HG03354 (cell line): ENCODE measurements around the gene HS6ST3.
"Not testable (repeated sequence)": the region's sequence is repeated elsewhere in the genome, so short reads cannot be mapped to it uniquely, and the experiment has no call there.

ENCODE experiments used
- ATAC-seq: cut with Tn5 transposase; IDR thresholded peaks from one replicate; pipeline ENCODE4 v1.9.1; 2021; ENCODE audit warnings: mild to moderate bottlenecking; ENCODE audit not compliant: unreplicated experiment, poor library complexity, severe bottlenecking

HS6ST3 gene

GRCh38 chr13:96751089-96751488, 661.2 kb downstream of the HS6ST3 start:
- ATAC-seq, result no peak

GRCh38 chr13:96762876-96763275, 673.0 kb downstream of the HS6ST3 start:
- no peak for ATAC-seq

- no peak for ATAC-seq
Observed at GRCh38 chr13:96766306-96766705, 676.4 kb downstream of the HS6ST3 start.

GRCh38 chr13:96768524-96768923, 678.6 kb downstream of the HS6ST3 start:
- ATAC-seq, result no peak

GRCh38 chr13:96769874-96770273, 680.0 kb downstream of the HS6ST3 start:
- no peak for ATAC-seq

- peak; percentile 95 for ATAC-seq
Observed at GRCh38 chr13:96771486-96772367, 681.8 kb downstream of the HS6ST3 start.

GRCh38 chr13:96772426-96772825, 682.5 kb downstream of the HS6ST3 start:
- ATAC-seq, result no peak

GRCh38 chr13:96778302-96778701, 688.4 kb downstream of the HS6ST3 start:
- not testable (repeated sequence) for ATAC-seq

- ATAC-seq, result no peak
Observed at GRCh38 chr13:96779691-96780090, 689.8 kb downstream of the HS6ST3 start.

GRCh38 chr13:96780105-96780504, 690.2 kb downstream of the HS6ST3 start:
- ATAC-seq, result no peak

- no peak for ATAC-seq
Observed at GRCh38 chr13:96781141-96781540, 691.2 kb downstream of the HS6ST3 start.

- no peak for ATAC-seq
Observed at GRCh38 chr13:96782186-96782585, 692.3 kb downstream of the HS6ST3 start.

GRCh38 chr13:96783057-96783456, 693.1 kb downstream of the HS6ST3 start:
- no peak for ATAC-seq

- no peak for ATAC-seq
Observed at GRCh38 chr13:96783511-96783910, 693.6 kb downstream of the HS6ST3 start.

GRCh38 chr13:96785986-96786385, 696.1 kb downstream of the HS6ST3 start:
- ATAC-seq, result no peak

GRCh38 chr13:96792188-96792587, 702.3 kb downstream of the HS6ST3 start:
- ATAC-seq, result no peak

GRCh38 chr13:96792736-96793403, 703.0 kb downstream of the HS6ST3 start:
- ATAC-seq, result no peak

- no peak for ATAC-seq
Observed at GRCh38 chr13:96793404-96793755, 703.5 kb downstream of the HS6ST3 start.

GRCh38 chr13:96794669-96795068, 704.8 kb downstream of the HS6ST3 start:
- ATAC-seq, result no peak

GRCh38 chr13:96795670-96796069, 705.8 kb downstream of the HS6ST3 start:
- no peak for ATAC-seq

- no peak for ATAC-seq
Observed at GRCh38 chr13:96796091-96796633, 706.3 kb downstream of the HS6ST3 start.
